ENCODE results near the gene PHACTR1.

PHACTR1 gene

DNA sequence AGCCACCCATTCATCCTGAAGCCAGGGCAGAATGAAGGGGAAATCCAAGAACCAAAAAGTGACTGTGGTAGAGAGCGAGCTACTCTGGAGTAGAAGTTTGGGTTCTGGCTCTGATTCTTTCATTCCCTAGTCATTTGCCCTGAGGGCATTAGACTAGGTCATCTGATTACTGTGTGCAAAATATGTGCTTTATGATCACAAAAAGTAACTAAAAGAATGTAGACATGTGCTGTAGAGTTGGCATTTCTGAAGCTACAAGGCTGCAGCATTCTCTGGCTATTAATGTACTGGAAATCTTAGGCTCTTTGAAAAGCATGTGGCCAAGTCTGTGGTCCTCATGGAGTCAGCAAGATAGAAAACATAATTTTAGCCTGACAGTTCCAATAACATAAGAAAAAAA is 517.6 kb downstream of the PHACTR1 start:
- no peak for DNase-seq (ENCODE audit: low read depth, low spot score)
- TF ChIP-seq FOXP2 (optimal IDR thresholded peaks at IDR 0.05; ENCODE audit: control extremely low read depth, extremely low read length, insufficient read depth): no peak
- no peak for TF ChIP-seq POLR2AphosphoS5 (IDR thresholded peaks at IDR 0.05; ENCODE audit: borderline replicate concordance, low read depth, low read length)
- no peak for TF ChIP-seq EZH2 (IDR thresholded peaks at IDR 0.05)
- no peak overlapping the region for H3K9ac ChIP-seq (ENCODE audit: insufficient read length)
- no peaks in the 10 kb centered on the region for H3K9me3 ChIP-seq (ENCODE audit: low read depth, low read length)
- no peak overlapping the region for H3K27ac ChIP-seq
- no peaks in the 10 kb centered on the region for H3K36me3 ChIP-seq (ENCODE audit: insufficient read depth, low read length)
- no peak overlapping the region for H3K4me3 ChIP-seq

DNA sequence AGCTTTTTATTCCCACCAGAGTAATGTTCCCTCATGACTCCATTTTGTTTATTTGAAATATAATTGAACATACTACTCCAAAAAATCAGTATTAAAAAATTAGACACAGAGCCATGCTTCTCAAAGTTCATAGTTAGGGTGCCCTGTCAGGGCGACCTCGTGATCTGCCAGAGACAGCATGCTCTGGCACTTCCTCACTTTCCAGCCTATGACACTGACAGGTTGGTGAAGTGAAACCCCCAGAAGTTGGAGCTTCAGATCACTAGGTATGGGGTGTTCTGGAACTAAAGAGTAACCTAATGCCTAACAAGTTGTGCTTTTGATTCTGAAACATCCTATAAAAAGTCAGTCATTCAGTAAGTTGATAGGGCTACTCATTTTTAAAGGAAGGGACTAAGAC is 518.8 kb downstream of the PHACTR1 start:
- Histone ChIP-seq H3K27ac (no peak overlapping the region), H3K9ac (ENCODE audit: insufficient read length) (no peak overlapping the region), H3K4me3 (no peak overlapping the region), H3K9me3 (ENCODE audit: low read depth, low read length) (no peaks in the 10 kb centered on the region), H3K36me3 (ENCODE audit: insufficient read depth, low read length) (no peaks in the 10 kb centered on the region)
- no peak for TF ChIP-seq POLR2AphosphoS5 (IDR thresholded peaks at IDR 0.05; ENCODE audit: borderline replicate concordance, low read depth, low read length)
- no peak for TF ChIP-seq FOXP2 (optimal IDR thresholded peaks at IDR 0.05; ENCODE audit: control extremely low read depth, extremely low read length, insufficient read depth)
- TF ChIP-seq EZH2 (IDR thresholded peaks at IDR 0.05): no peak
- DNase-seq (ENCODE audit: low read depth, low spot score): no peak

DNA sequence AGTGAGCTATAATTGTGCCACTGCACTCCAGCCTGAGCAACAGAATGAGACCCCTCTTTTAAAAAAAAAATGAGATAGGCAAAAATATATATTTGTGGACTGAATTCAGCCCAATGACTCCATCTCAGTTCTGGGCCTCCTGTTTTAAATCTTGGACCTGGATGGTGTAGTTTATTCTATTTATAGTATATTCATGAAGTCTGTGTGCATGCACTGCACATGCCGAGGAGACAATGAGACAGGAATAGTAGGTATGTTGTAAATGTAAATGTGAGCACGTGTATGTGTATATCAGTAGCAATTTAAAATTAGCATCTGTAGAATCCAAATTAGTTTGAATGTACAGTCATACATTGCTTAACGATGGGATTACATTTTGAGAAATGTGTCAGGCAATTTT is 520.8 kb downstream of the PHACTR1 start:
- Histone ChIP-seq H3K36me3 (ENCODE audit: insufficient read depth, low read length) (no peaks in the 10 kb centered on the region), H3K9ac (ENCODE audit: insufficient read length) (no peak overlapping the region), H3K27ac (no peak overlapping the region), H3K9me3 (ENCODE audit: low read depth, low read length) (no peaks in the 10 kb centered on the region), H3K4me3 (no peak overlapping the region)
- no peak for DNase-seq (ENCODE audit: low read depth, low spot score)
- TF ChIP-seq POLR2AphosphoS5 (IDR thresholded peaks at IDR 0.05; ENCODE audit: borderline replicate concordance, low read depth, low read length) (no peak), EZH2 (IDR thresholded peaks at IDR 0.05) (no peak), FOXP2 (optimal IDR thresholded peaks at IDR 0.05; ENCODE audit: control extremely low read depth, extremely low read length, insufficient read depth) (no peak)

DNA sequence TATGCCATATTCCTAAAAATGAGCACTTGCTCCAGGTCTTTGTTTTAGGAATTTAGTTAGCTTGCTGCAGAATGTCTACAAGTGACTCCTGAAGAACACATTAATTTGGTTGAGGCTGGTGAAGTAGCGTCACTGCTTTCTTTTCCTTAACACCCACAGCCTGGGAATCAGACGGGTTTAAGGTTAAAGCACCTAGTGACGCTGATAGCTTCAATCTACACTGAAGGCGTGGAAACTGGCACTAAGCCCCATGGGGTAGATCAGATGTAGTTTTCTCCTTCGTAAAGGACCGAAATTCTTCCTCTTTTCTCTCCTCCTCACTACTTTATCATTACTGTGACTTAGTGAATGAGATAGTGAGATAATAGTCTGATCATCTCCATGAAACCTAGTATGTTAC is 521.5 kb downstream of the PHACTR1 start:
- Histone ChIP-seq H3K27ac (no peak overlapping the region), H3K9ac (ENCODE audit: insufficient read length) (no peak overlapping the region), H3K36me3 (ENCODE audit: insufficient read depth, low read length) (no peaks in the 10 kb centered on the region), H3K4me3 (no peak overlapping the region), H3K9me3 (ENCODE audit: low read depth, low read length) (no peaks in the 10 kb centered on the region)
- TF ChIP-seq FOXP2 (optimal IDR thresholded peaks at IDR 0.05; ENCODE audit: control extremely low read depth, extremely low read length, insufficient read depth) (no peak), EZH2 (IDR thresholded peaks at IDR 0.05) (no peak)
- no peak for DNase-seq (ENCODE audit: low read depth, low spot score)

DNA sequence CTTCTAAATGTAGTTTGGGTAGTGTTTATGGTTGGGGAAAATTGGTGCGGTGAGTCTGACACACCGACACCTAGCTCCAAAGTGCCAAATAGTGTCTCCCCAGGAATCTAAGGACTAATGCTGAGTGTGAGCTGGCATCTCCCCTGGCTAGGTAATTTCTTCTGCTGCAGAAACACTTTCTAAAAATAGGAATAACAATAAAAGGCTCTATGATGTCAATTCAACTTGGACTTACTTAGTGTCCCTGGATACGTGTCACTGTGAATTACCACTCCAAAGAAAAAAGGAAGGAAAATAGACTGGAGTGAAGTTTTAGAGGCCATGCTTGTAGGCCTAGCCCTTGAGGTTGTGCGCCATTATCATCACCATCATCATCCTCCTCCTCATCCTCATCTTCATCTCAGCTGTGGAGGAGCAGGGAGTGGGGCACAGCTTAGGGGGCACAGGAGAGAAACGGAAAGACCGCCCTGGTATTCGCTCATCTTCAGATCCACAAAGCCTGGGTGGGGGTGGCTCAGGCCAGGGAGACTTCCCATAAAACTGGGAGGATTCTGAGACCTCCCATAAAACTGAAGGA is 522.2 kb downstream of the PHACTR1 start:
- no peak overlapping the region for H3K27ac ChIP-seq
- TF ChIP-seq POLR2AphosphoS5 (IDR thresholded peaks at IDR 0.05; ENCODE audit: borderline replicate concordance, low read depth, low read length) (no peak), EZH2 (IDR thresholded peaks at IDR 0.05) (no peak), FOXP2 (optimal IDR thresholded peaks at IDR 0.05; ENCODE audit: control extremely low read depth, extremely low read length, insufficient read depth) (no peak)
- DNase-seq (ENCODE audit: low read depth, low spot score): no peak
- H3K9me3 ChIP-seq (ENCODE audit: low read depth, low read length): no peaks in the 10 kb centered on the region
- H3K9ac ChIP-seq (ENCODE audit: insufficient read length): no peak overlapping the region
- no peak overlapping the region for H3K4me3 ChIP-seq
- H3K36me3 ChIP-seq (ENCODE audit: insufficient read depth, low read length): no peaks in the 10 kb centered on the region

DNA sequence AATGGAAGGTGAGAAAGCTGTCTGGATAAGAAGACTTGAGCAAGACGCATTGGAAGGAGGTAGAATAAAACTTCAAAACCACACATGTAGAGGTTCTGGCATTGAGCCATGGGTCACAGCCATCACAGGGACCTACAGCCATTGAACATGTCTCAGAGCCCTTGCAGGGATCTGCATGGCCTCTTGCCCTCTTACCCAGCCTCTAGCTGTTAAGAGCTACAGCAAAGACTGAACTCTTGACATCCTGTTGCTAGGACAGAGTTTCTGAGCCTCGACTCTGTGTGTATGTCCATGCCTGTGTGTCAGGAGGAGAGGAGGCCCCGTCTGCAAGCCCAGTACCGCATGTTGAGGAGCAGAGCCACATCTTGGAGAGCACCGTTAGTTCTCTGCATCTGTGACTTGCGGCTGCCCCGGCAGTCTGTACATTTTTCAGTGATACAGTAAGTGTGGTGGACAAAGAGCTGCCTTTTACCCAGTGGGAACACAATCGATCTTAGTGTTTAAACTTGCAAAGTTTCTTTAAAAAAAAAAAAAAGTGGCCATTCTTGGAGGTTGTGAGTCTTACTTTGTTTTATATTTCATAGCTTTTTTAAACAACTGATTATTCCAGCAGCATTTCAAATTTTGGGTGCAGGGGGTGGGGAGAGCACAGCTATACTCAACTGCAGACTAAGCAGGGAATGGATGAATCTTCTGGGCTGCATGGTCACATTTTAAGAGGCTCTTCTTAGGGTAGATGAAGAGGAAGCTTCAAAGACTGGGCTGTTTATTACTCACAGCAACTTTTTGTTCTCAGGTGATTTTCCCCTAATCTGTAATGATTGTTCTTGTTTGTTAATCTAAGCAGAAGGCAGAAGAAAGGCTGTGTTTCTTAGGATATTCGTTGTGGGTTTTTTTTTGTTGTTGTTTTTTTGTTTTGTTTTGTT is 523.2 kb downstream of the PHACTR1 start:
- DNase-seq (ENCODE audit: low read depth, low spot score): no peak
- Histone ChIP-seq H3K36me3 (ENCODE audit: insufficient read depth, low read length) (no peaks in the 10 kb centered on the region), H3K4me3 (no peak overlapping the region), H3K9ac (ENCODE audit: insufficient read length) (no peak overlapping the region), H3K9me3 (ENCODE audit: low read depth, low read length) (no peaks in the 10 kb centered on the region), H3K27ac (no peak overlapping the region)
- TF ChIP-seq FOXP2 (optimal IDR thresholded peaks at IDR 0.05; ENCODE audit: control extremely low read depth, extremely low read length, insufficient read depth): no peak
- TF ChIP-seq EZH2 (IDR thresholded peaks at IDR 0.05): no peak
- TF ChIP-seq POLR2AphosphoS5 (IDR thresholded peaks at IDR 0.05; ENCODE audit: borderline replicate concordance, low read depth, low read length): no peak

DNA sequence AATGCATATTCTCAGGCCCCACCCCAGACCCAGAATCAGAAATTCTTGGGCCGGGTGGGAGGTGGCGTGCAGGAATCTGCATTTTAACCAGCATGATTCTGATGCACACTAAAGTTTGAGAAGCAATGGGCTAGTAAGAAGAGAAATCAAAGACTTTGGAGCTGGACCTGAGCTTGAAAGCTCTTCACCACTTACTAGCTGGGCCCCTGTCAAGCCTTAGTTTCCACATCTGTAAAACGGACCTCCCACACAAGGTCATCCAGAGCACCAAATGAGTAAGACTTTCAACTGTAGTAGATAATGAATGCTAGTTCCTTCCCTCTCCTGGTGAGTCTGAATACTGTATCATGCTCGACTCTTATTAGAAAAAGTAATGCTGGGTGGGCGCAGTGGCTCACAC is 524.8 kb downstream of the PHACTR1 start:
- Histone ChIP-seq H3K36me3 (ENCODE audit: insufficient read depth, low read length) (no peaks in the 10 kb centered on the region), H3K4me3 (no peak overlapping the region), H3K9ac (ENCODE audit: insufficient read length) (no peak overlapping the region), H3K9me3 (ENCODE audit: low read depth, low read length) (no peaks in the 10 kb centered on the region), H3K27ac (no peak overlapping the region)
- no peak for TF ChIP-seq FOXP2 (optimal IDR thresholded peaks at IDR 0.05; ENCODE audit: control extremely low read depth, extremely low read length, insufficient read depth)
- TF ChIP-seq POLR2AphosphoS5 (IDR thresholded peaks at IDR 0.05; ENCODE audit: borderline replicate concordance, low read depth, low read length): no peak
- TF ChIP-seq EZH2 (IDR thresholded peaks at IDR 0.05): no peak
- DNase-seq (ENCODE audit: low read depth, low spot score): no peak

DNA sequence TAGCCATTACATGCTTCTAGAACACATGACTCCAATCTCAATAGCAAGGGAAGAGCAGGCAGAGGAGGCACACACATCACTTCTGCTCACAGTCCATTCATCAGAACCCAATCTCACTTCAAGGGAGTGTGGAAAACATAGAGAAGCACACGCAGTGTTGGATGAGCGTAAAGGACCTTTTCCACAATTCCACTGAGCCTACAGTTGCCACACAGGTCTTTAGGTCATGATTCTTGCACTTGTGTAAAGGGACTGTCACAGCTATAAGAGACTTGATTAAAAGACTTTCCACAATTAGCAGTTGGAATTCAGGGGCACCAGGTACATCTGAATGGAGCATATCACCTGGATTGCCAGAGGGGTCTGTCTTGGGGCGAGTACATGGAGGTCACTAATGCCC is 525.6 kb downstream of the PHACTR1 start:
- H3K36me3 ChIP-seq (ENCODE audit: insufficient read depth, low read length): no peaks in the 10 kb centered on the region
- H3K27ac ChIP-seq: no peak overlapping the region
- TF ChIP-seq POLR2AphosphoS5 (IDR thresholded peaks at IDR 0.05; ENCODE audit: borderline replicate concordance, low read depth, low read length): no peak
- TF ChIP-seq EZH2 (IDR thresholded peaks at IDR 0.05): no peak
- TF ChIP-seq FOXP2 (optimal IDR thresholded peaks at IDR 0.05; ENCODE audit: control extremely low read depth, extremely low read length, insufficient read depth): no peak
- no peak overlapping the region for H3K4me3 ChIP-seq
- no peaks in the 10 kb centered on the region for H3K9me3 ChIP-seq (ENCODE audit: low read depth, low read length)
- no peak for DNase-seq (ENCODE audit: low read depth, low spot score)
- H3K9ac ChIP-seq (ENCODE audit: insufficient read length): no peak overlapping the region

Data from SK-N-MC (cell line).